ENCODE data around the gene FGD4. TPM values are rescaled to one million over a fixed set of nuclear protein-coding genes. Genes with fewer than 3 reads are reported as not detected.

Gene FGD4

DNA sequence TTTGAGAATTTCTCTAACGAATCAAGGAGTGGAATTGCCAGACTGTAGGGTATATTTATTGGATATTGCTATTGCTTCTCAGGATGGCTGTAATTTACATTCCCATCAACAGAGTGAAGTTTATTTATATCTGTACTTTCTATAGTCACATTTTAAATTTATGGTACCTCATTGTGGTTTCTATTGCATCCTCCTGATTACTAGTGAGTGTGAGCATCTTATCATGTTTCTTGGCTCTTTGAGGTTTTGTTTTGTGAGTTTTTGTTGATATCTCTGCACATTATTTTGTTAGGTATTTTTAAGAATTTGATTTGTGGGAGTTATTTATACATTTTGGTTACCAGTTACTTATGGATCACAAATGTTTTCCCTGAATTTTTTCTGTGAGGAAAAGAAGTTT lies 293.7 kb downstream of the FGD4 start:
- Histone ChIP-seq H3K36me3 (replicated peaks in 1 of 2; ENCODE audit: control insufficient read depth in 2 of 2, insufficient read depth in 2 of 2, low read length in 2 of 2) (peaks cover 2 to 38% of the 10 kb centered on the region in 2 donors), H4K8ac (ENCODE audit: low read depth, low read length) (no peak overlapping the region), H2BK5ac (ENCODE audit: low read length) (no peak overlapping the region), H3K4me2 (ENCODE audit: insufficient read depth, low read length, poor library complexity, severe bottlenecking) (no peak overlapping the region), H2AK5ac (ENCODE audit: low read depth, low read length) (no peak overlapping the region), H3K23ac (ENCODE audit: low read depth, low read length, poor library complexity) (no peak overlapping the region), H3K14ac (ENCODE audit: low read length) (no peak overlapping the region), H3K18ac (ENCODE audit: low read length) (no peak overlapping the region), H3K27me3 (ENCODE audit: control insufficient read depth in 3 of 3, insufficient read depth in 3 of 3, low read depth in 1 of 3, low read length in 3 of 3) (no peaks in the 10 kb centered on the region), H4K91ac (ENCODE audit: low read depth, low read length, poor library complexity) (no peak overlapping the region), H3K27ac (replicated peaks; ENCODE audit: low read length) (no peak overlapping the region), H3K4me1 (ENCODE audit: control insufficient read depth in 2 of 2, insufficient read depth in 1 of 2, low read depth in 1 of 2, low read length in 2 of 2) (peaks cover 0 to 1% of the 10 kb centered on the region in 2 donors), H2BK120ac (ENCODE audit: low read depth, low read length) (no peak overlapping the region), H2BK12ac (ENCODE audit: low read length) (no peak overlapping the region), H3K4me3 (ENCODE audit: low read length in 2 of 2) (no peak overlapping the region), H2AFZ (ENCODE audit: low read length) (no peak overlapping the region), H3K9ac (ENCODE audit: low read depth, low read length, poor library complexity) (no peak overlapping the region), H3K79me1 (ENCODE audit: low read depth, low read length) (peaks cover 4% of the 10 kb centered on the region), H3K4ac (ENCODE audit: low read length) (no peak overlapping the region), H2BK15ac (ENCODE audit: low read length) (no peak overlapping the region), H3K9me3 (replicated peaks in 1 of 2; ENCODE audit: control insufficient read depth in 2 of 2, insufficient read depth in 1 of 2, low read depth in 1 of 2, low read length in 2 of 2) (peaks cover 2 to 44% of the 10 kb centered on the region in 2 donors)
- no CpG with 5 or more reads among the region's 1 CpG for WGBS, 2 donors (ENCODE audit: extremely low coverage in 2 of 2, insufficient read length in 2 of 2, insufficient replicate concordance in 1 of 2)
- no peak for DNase-seq (ENCODE audit: low spot score)

Small RNAs within 50 kb of the gene (small RNA-seq; reads per million reads assigned to genes)
- gene RF00019 (ENCODE audit: insufficient read depth) (not detected), gene RNU6-494P (ENCODE audit: insufficient read depth) (not detected)

Measured in neuronal stem cell (in vitro differentiated cells).